NCI-H1694 (cell line): ENCODE data around the gene OR10AG1.

ENCODE experiments used
- DNase-seq: peaks from one replicate; lab custom pipeline; 2025; lab: John Stamatoyannopoulos, UW

OR10AG1 gene

GRCh38 chr11:55969845-55970244, at the start of gene OR10AG1:
Gene OR10AG1, minus strand, starts transcription at chr11:55969945. Its CDS starts 38 bp downstream, at chr11:55969907.
- no peak for DNase-seq

- DNase-seq, result no peak
Observed at GRCh38 chr11:56013805-56014204, 44.1 kb upstream of the OR10AG1 start.

- no peak for DNase-seq
Observed at GRCh38 chr11:56010716-56011115, 41.0 kb upstream of the OR10AG1 start.

- DNase-seq, result no peak
Observed at GRCh38 chr11:55994525-55994924, 24.8 kb upstream of the OR10AG1 start, which contains the start of gene OR5F1. Gene OR5F1, minus strand, starts transcription at chr11:55994625. Its CDS starts 0 bp downstream, at chr11:55994625.

- no peak for DNase-seq
Observed at GRCh38 chr11:55970935-55971334, 1.2 kb upstream of the OR10AG1 start.

GRCh38 chr11:55967914-55968313, 1.8 kb downstream of the OR10AG1 start:
- DNase-seq, result no peak

GRCh38 chr11:55966391-55966790, 3.4 kb downstream of the OR10AG1 start:
- DNase-seq, result no peak

GRCh38 chr11:55956521-55956920, 13.2 kb downstream of the OR10AG1 start:
- no peak for DNase-seq

GRCh38 chr11:55949330-55949729, 20.4 kb downstream of the OR10AG1 start:
- no peak for DNase-seq

- peak; percentile 40 for DNase-seq
Observed at GRCh38 chr11:55942785-55943392, 26.9 kb downstream of the OR10AG1 start.

- DNase-seq, result no peak
Observed at GRCh38 chr11:55936300-55936699, 33.4 kb downstream of the OR10AG1 start, which contains the start of gene OR5I1. Gene OR5I1, minus strand, starts transcription at chr11:55936400. Its CDS starts 0 bp downstream, at chr11:55936400.

GRCh38 chr11:55920537-55920936, 49.2 kb downstream of the OR10AG1 start:
- DNase-seq, result no peak
